ENCODE measurements around the gene TGFBR3L. TPM values are rescaled to one million over a fixed set of nuclear protein-coding genes. Genes with fewer than 3 reads are reported as not detected.
A peak's percentile ranks its signal among the peaks of the same experiment; 100 is the strongest.

The TGFBR3L gene
- total and polyA plus RNA-seq, 2 of the 4 experiments (the other 2 are of a cell fraction): 0.94 TPM; not detected in 1

GRCh38 chr19:7968008-7968795 lies 53.6 kb downstream of the TGFBR3L start:
- Histone ChIP-seq H3K79me1 (ENCODE audit: low read depth in 1 of 2, low read length in 2 of 2) (peaks cover 11 to 21% of the 10 kb centered on the region in 2 experiments; a peak in 3 of 4 replicates), H2AFZ (replicated peaks; ENCODE audit: low read length, poor library complexity) (no peak overlapping the region), H2BK5ac (ENCODE audit: low read depth, low read length, poor library complexity, severe bottlenecking) (no peak overlapping the region), H3K36me3 (ENCODE audit: control insufficient read depth, insufficient read depth, low read length) (peaks cover 65% of the 10 kb centered on the region), H3K23ac (ENCODE audit: low read depth, low read length) (no peak overlapping the region), H3K4me3 (ENCODE audit: insufficient read depth, low read depth, low read length) (no peak overlapping the region), H2BK15ac (ENCODE audit: low read depth, low read length) (no peak overlapping the region), H3K9me1 (ENCODE audit: insufficient read depth, low read length) (no peaks in the 10 kb centered on the region), H3K27ac (ENCODE audit: insufficient read depth, low read length) (no peak overlapping the region), H3K4me1 (ENCODE audit: control insufficient read depth, insufficient read depth, low read length) (no peaks in the 10 kb centered on the region), H2AK9ac (replicated peaks; ENCODE audit: low read depth, low read length, poor library complexity) (peak overlapping the region; percentile 55), H3K9ac (ENCODE audit: low read depth, low read length) (no peak overlapping the region), H4K5ac (ENCODE audit: low read depth, low read length) (no peak overlapping the region), H3K4ac (ENCODE audit: low read depth, low read length) (no peak overlapping the region), H3K9me3 (ENCODE audit: control insufficient read depth, insufficient read depth, low read length) (no peaks in the 10 kb centered on the region), H3K27me3 (ENCODE audit: control insufficient read depth, insufficient read depth, low read length) (no peaks in the 10 kb centered on the region), H3K18ac (ENCODE audit: low read depth, low read length) (no peak overlapping the region), H2BK20ac (ENCODE audit: low read depth, low read length) (no peak overlapping the region), H2AK5ac (ENCODE audit: low read depth, low read length) (no peak overlapping the region), H3K4me2 (ENCODE audit: low read depth, low read length) (no peak overlapping the region), H4K20me1 (ENCODE audit: insufficient read depth, low read length) (peaks cover 24% of the 10 kb centered on the region), H3K14ac (replicated peaks; ENCODE audit: low read depth, low read length) (no peak overlapping the region), H2BK120ac (ENCODE audit: low read depth, low read length) (no peak overlapping the region), H3K56ac (ENCODE audit: extremely low read depth, insufficient read depth, low read length) (no peak overlapping the region), H4K91ac (ENCODE audit: insufficient read depth, low read depth, low read length) (no peak overlapping the region), H4K8ac (ENCODE audit: low read depth in 2 of 2, low read length in 2 of 2) (no peak overlapping the region)
- TF ChIP-seq CEBPB (IDR thresholded peaks at IDR 0.05; ENCODE audit: low read depth, low read length) (no peak), RAD21 (IDR thresholded peaks at IDR 0.05; ENCODE audit: low read length) (no peak), FOS (IDR thresholded peaks at IDR 0.05; ENCODE audit: low read depth, low read length) (no peak), MAFK (IDR thresholded peaks at IDR 0.05; ENCODE audit: low read depth, low read length) (no peak), NFE2L2 (IDR thresholded peaks at IDR 0.05; ENCODE audit: low read depth, low read length) (no peak), MXI1 (IDR thresholded peaks at IDR 0.05; ENCODE audit: borderline replicate concordance, low read depth, low read length) (no peak), CHD1 (IDR thresholded peaks at IDR 0.05; ENCODE audit: low read depth, low read length) (no peak), BHLHE40 (IDR thresholded peaks at IDR 0.05; ENCODE audit: low read depth, low read length) (no peak), SMC3 (IDR thresholded peaks at IDR 0.05; ENCODE audit: low read depth, low read length) (no peak), CTCF (conservative IDR thresholded peaks at IDR 0.05; ENCODE audit: low read depth, low read length) (no peak), RFX5 (IDR thresholded peaks at IDR 0.05; ENCODE audit: low read depth, low read length) (no peak), POLR2A (IDR thresholded peaks at IDR 0.05; ENCODE audit: low read depth, low read length) (no peak), ELK1 (IDR thresholded peaks at IDR 0.05; ENCODE audit: borderline replicate concordance, low read depth, low read length) (no peak), USF2 (IDR thresholded peaks at IDR 0.05; ENCODE audit: low read depth, low read length) (no peak), MAZ (IDR thresholded peaks at IDR 0.05; ENCODE audit: borderline replicate concordance, low read depth, low read length) (no peak)
- CTCF ChIA-PET: no interaction called here
- ATAC-seq (ENCODE audit: low read depth) (no peak), DNase-seq (no peak)
- dilution Hi-C loops (cut with HindIII; ENCODE audit: low sequenced_read_pairs, unreplicated experiment): no loop called here
- POLR2A ChIA-PET (ENCODE audit: unreplicated experiment): no interaction called here
- in situ Hi-C loops (cut with MboI; ENCODE audit: low sequenced_read_pairs): no loop called here
- BruUV-seq (replicated peaks): no TSS peak
- intact Hi-C loops (cut with micrococcal nuclease): no loop called here
- WGBS, 2 experiments (ENCODE audit: extremely low coverage in 2 of 2, insufficient read length in 1 of 2): 100% methylated on average over 4 of the region's 15 CpGs; no CpG with 5 or more reads in 1 of the 2 experiments

All from IMR-90 (cell line).